K562 (cell line): ENCODE data around the gene RAI1. TPM values are rescaled to one million over a fixed set of nuclear protein-coding genes. Genes with fewer than 3 reads are reported as not detected.

Experiments
- BDP1 ChIP-seq: IDR thresholded peaks from 3 replicates; pipeline ENCODE4 v1.6.1; 2011; ENCODE audit not compliant: insufficient read length, insufficient read depth
- CLOCK ChIP-seq: fragments of 250-450 bp; sonication (Bioruptor Pico); IDR thresholded peaks from 2 replicates; pipeline ENCODE4 v1.4.0; 2020; ENCODE audit warnings: mild to moderate bottlenecking, moderate library complexity, borderline replicate concordance
- FOXJ2 ChIP-seq: fragments of 200-800 bp; sonication (Bioruptor generic); IDR thresholded peaks from 2 replicates; pipeline ENCODE4 v1.6.1; 2016; ENCODE audit warnings: missing genetic modification characterization, missing compliant biosample characterization
- GMEB1 ChIP-seq: fragments of 250-450 bp; sonication (Bioruptor Pico); IDR thresholded peaks from 2 replicates; pipeline ENCODE4 v1.4.0; 2020; ENCODE audit warnings: mild to moderate bottlenecking
- HEY1 ChIP-seq: fragments of 250-450 bp; sonication (Bioruptor Pico); IDR thresholded peaks from 2 replicates; pipeline ENCODE4 v1.5.0; 2020; ENCODE audit warnings: mild to moderate bottlenecking, moderate library complexity, borderline replicate concordance
- HMGN3 ChIP-seq: IDR thresholded peaks from 2 replicates; pipeline ENCODE4 v1.6.1; 2011; ENCODE audit warnings: borderline replicate concordance, low read depth, mild to moderate bottlenecking, mixed read lengths, low read length; ENCODE audit not compliant: insufficient read length; ENCODE audit errors: extremely low read depth
- LCOR ChIP-seq: sonication (generic); formaldehyde crosslinking; IDR thresholded peaks from 2 replicates; pipeline ENCODE4 v1.8.0; 2022; ENCODE audit warnings: mild to moderate bottlenecking, missing genetic modification reagents
- MEF2A ChIP-seq: IDR thresholded peaks from 2 replicates; pipeline ENCODE4 v1.6.1; 2011; ENCODE audit warnings: low read depth, mild to moderate bottlenecking, low read length, moderate library complexity; ENCODE audit not compliant: control insufficient read depth
- YY1 ChIP-seq, 3 experiments: IDR thresholded peaks; 2 replicates each; pipeline ENCODE4 v1.6.1; 2011; ENCODE audit warnings: low read length in 2 of 3, mild to moderate bottlenecking in 2 of 3, moderate library complexity in 2 of 3, borderline replicate concordance in 1 of 3, control low read depth in 1 of 3, low read depth in 1 of 3; ENCODE audit not compliant: insufficient read depth in 3 of 3, insufficient replicate concordance in 2 of 3, control insufficient read depth in 1 of 3, insufficient read length in 1 of 3; ENCODE audit errors: extremely low read depth in 1 of 3
- ZBTB11 ChIP-seq, 3 experiments: fragments of 200-800 bp in 1 of 3; fragments of 250-450 bp in 1 of 3; fragments of 450-650 bp in 1 of 3; sonication (Bioruptor Pico) in 1 of 3; sonication (Bioruptor generic) in 1 of 3; formaldehyde crosslinking in 1 of 3; IDR thresholded peaks; 2 replicates each; pipeline versions ENCODE4 v1.6.1 to v1.8.0; 2016 to 2022; ENCODE audit warnings: mild to moderate bottlenecking in 2 of 3, missing genetic modification characterization in 2 of 3, missing compliant biosample characterization in 1 of 3, moderate library complexity in 1 of 3
- ZNF384 ChIP-seq: IDR thresholded peaks from 2 replicates; pipeline ENCODE4 v1.6.1; 2012; ENCODE audit warnings: low read depth, low read length, improper control_type of control experiment
- polyA plus RNA-seq, 8 experiments: library from polyadenylated mRNA; depleted of rRNA in 4 of 8; stranded (reverse) in 5 of 8; unstranded in 3 of 8; fragments of >200 nt; fragmentation: Nextera tagmentation in 2 of 8; fragmentation: Illumina TruSeq in 1 of 8; extraction: Ambion mirVana in 2 of 8; extraction: Trizol in 1 of 8; gene quantifications; 2 replicates each; pipeline versions ENCODE4 v1.2.1 to v1.2.3, GENCODE V29; 2011 to 2014; ENCODE audit warnings: inconsistent platforms in 1 of 8, missing spikeins in 1 of 8
- total RNA-seq, 7 experiments: library from RNA; depleted of rRNA in 6 of 7; stranded (reverse); fragments of >200 nt in 6 of 7; fragmentation: Illumina TruSeq in 2 of 7; extraction: Trizol in 2 of 7; gene quantifications; 2 replicates each; pipeline versions ENCODE4 v1.2.1 to v1.2.3, GENCODE V29; 2011 to 2021; ENCODE audit warnings: low replicate concordance in 1 of 7
- TF ChIP-seq, protein P1 (sequence below): fragments of 250-450 bp; sonication (Bioruptor Pico); IDR thresholded peaks from 2 replicates; pipeline ENCODE4 v1.5.0; 2022; ENCODE audit warnings: mild to moderate bottlenecking

Gene RAI1
- total and polyA plus RNA-seq, 9 of the 15 experiments (the other 6 are each of a cell fraction or from before 2014, with no cell fraction given): 0.68 to 19.9 (median 5.5) TPM

DNA sequence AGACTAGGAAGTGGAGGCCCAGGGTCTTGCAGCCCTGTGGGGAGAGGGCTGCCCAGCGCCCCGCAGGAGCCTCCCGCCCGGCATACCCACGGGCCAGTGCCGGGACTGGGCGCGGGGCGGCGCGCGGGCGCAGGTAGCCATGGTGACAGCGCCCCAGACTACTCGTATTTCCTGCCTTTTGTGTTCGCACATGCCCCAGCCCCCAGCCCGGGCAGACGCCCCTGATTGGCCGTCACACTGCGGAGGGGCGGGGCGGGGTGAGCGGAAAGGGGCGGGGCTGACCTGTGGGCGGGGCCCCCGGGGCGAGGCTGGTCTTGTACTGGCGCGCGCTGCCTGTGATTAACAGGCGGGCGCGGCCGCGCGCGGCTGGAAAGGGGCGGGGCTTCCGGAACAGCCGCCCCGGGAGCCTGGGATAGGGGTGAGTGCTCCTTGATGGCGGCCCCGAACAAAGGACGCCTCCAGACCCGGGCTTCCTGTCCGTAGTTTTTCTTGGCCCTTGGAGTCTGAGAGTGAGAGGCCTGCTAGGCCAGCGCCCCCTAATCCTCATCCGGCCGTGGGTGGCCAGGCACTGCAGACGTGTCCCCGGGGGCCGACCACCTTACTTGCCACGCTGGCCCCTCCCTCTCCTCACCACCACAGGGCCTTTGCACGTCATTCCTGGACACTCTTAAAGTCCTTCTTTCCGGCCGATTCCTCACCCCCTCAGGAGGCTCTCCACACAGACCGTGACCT, 71.0 kb downstream of the RAI1 start (continued):
- TF ChIP-seq, protein P1, sequence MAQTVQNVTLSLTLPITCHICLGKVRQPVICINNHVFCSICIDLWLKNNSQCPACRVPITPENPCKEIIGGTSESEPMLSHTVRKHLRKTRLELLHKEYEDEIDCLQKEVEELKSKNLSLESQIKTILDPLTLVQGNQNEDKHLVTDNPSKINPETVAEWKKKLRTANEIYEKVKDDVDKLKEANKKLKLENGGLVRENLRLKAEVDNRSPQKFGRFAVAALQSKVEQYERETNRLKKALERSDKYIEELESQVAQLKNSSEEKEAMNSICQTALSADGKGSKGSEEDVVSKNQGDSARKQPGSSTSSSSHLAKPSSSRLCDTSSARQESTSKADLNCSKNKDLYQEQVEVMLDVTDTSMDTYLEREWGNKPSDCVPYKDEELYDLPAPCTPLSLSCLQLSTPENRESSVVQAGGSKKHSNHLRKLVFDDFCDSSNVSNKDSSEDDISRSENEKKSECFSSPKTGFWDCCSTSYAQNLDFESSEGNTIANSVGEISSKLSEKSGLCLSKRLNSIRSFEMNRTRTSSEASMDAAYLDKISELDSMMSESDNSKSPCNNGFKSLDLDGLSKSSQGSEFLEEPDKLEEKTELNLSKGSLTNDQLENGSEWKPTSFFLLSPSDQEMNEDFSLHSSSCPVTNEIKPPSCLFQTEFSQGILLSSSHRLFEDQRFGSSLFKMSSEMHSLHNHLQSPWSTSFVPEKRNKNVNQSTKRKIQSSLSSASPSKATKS: no peak
- TF ChIP-seq FOXJ2 (tag) (peak; percentile 68; the same call in 1 of the 2 replicates), HEY1 (CRISPR knock-in tag) (no peak), YY1 (IDR thresholded peaks at IDR 0.05; ENCODE audit: borderline replicate concordance in 1 of 3, control insufficient read depth in 1 of 3, extremely low read depth in 1 of 3, insufficient read depth in 3 of 3, insufficient read length in 1 of 3, insufficient replicate concordance in 2 of 3, low read depth in 1 of 3, low read length in 2 of 3) (peak in 2 of 3 experiments; percentile 57 to 61), ZNF384 (no peak), ZBTB11 (CRISPR knock-in tag; IDR thresholded peaks at IDR 0.05) (peak in 1 of 3 experiments; percentile 38; a peak in 2 of 6 replicates), CLOCK (no peak), LCOR (CRISPR knock-in tag) (no peak), MEF2A (no peak), GMEB1 (CRISPR knock-in tag) (no peak), BDP1 (no peak), HMGN3 (no peak)
